Progenitor cell of endocrine pancreas (in vitro differentiated cells): ENCODE results near the gene UNC45B. TPM values are rescaled to one million over a fixed set of nuclear protein-coding genes. Genes with fewer than 3 reads are reported as not detected.
"Not testable (repeated sequence)": the region's sequence is repeated elsewhere in the genome, so short reads cannot be mapped to it uniquely, and the experiment has no call there.

Experiments
- DNase-seq: peaks from one replicate; pipeline ENCODE4 v3.0.0; 2021; ENCODE audit warnings: low spot score; ENCODE audit not compliant: unreplicated experiment
- H3K27ac Mint-ChIP-seq: 2 replicates; pipeline ENCODE4 v1.8.0; 2021; ENCODE audit warnings: mild to moderate bottlenecking, moderate library complexity, mixed read lengths
- H3K27me3 Mint-ChIP-seq: 2 replicates; pipeline ENCODE4 v1.8.0; 2021; ENCODE audit warnings: mixed read lengths
- H3K36me3 Mint-ChIP-seq: 2 replicates; pipeline ENCODE4 v1.8.0; 2022; ENCODE audit warnings: mixed read lengths; ENCODE audit not compliant: insufficient read depth
- H3K4me1 Mint-ChIP-seq: 2 replicates; pipeline ENCODE4 v1.8.0; 2021; ENCODE audit warnings: low read depth, mixed read lengths
- H3K4me3 Mint-ChIP-seq: 2 replicates; pipeline ENCODE4 v1.8.0; 2021; ENCODE audit warnings: low read depth, mild to moderate bottlenecking, moderate library complexity, mixed read lengths
- H3K9me3 Mint-ChIP-seq: 2 replicates; pipeline ENCODE4 v1.8.0; 2021; ENCODE audit warnings: low read depth, mixed read lengths
- total RNA-seq: library from RNA; stranded (reverse); gene quantifications from 2 replicates; pipeline ENCODE4 v1.2.1, GENCODE V29; 2021
- TF ChIP-seq, protein P1 (sequence below): fragments of 200-600 bp; sonication (generic); IDR thresholded peaks from one replicate; pipeline ENCODE4 v1.5.0; 2021; ENCODE audit warnings: antibody characterized with exemption, mild to moderate bottlenecking; ENCODE audit not compliant: unreplicated experiment

UNC45B gene
- total RNA-seq, 1 donor from 2014 or later: not detected

DNA sequence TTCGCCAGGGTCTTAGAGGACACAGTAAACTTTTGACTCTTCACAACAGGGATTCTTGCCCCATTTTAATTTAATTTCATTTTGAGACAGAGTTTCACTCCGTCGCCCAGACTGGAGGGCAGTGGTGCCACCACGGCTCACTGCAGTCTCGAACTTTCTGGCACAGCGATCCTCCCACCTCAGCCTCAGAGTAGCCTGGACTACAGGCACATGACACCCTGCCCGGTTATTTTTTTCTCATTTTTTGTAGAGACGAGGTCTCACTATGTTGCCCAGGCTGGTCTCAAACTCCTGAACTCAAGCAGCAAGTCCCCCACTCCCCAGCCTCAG lies 5.2 kb upstream of the UNC45B start:
- Mint-ChIP-seq H3K4me3 (peak overlapping the region; percentile 82), H3K4me1 (no peaks in the 10 kb centered on the region), H3K36me3 (no peaks in the 10 kb centered on the region), H3K27me3 (peaks cover 8% of the 10 kb centered on the region), H3K27ac (peak overlapping the region; percentile 74), H3K9me3 (no peaks in the 10 kb centered on the region)
- TF ChIP-seq, protein P1, sequence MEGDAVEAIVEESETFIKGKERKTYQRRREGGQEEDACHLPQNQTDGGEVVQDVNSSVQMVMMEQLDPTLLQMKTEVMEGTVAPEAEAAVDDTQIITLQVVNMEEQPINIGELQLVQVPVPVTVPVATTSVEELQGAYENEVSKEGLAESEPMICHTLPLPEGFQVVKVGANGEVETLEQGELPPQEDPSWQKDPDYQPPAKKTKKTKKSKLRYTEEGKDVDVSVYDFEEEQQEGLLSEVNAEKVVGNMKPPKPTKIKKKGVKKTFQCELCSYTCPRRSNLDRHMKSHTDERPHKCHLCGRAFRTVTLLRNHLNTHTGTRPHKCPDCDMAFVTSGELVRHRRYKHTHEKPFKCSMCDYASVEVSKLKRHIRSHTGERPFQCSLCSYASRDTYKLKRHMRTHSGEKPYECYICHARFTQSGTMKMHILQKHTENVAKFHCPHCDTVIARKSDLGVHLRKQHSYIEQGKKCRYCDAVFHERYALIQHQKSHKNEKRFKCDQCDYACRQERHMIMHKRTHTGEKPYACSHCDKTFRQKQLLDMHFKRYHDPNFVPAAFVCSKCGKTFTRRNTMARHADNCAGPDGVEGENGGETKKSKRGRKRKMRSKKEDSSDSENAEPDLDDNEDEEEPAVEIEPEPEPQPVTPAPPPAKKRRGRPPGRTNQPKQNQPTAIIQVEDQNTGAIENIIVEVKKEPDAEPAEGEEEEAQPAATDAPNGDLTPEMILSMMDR: no peak
- DNase-seq: no peak

DNA sequence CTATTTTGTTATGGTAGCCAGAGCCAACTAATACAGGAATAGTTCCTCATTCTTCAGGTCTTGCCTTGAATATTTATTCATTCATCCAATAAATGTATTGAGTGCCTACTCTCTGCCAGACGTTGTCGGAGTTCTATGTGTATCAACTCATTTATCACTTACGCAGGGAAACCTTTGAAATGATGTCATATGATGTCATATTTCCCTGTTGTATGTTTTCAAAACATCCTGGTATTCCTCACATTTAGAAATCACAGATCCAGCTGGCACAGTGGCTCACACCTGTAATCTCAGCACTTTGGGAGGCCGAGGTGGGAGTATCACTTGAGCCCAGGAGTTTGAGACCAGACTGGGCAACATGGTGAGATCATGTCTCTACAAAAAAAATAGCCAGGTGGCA lies 2.8 kb upstream of the UNC45B start:
- Mint-ChIP-seq H3K9me3 (no peaks in the 10 kb centered on the region), H3K27ac (no peak overlapping the region), H3K27me3 (peaks cover 8% of the 10 kb centered on the region), H3K4me3 (no peak overlapping the region), H3K36me3 (no peaks in the 10 kb centered on the region), H3K4me1 (no peaks in the 10 kb centered on the region)
- DNase-seq: no peak
- TF ChIP-seq, protein P1: no peak

DNA sequence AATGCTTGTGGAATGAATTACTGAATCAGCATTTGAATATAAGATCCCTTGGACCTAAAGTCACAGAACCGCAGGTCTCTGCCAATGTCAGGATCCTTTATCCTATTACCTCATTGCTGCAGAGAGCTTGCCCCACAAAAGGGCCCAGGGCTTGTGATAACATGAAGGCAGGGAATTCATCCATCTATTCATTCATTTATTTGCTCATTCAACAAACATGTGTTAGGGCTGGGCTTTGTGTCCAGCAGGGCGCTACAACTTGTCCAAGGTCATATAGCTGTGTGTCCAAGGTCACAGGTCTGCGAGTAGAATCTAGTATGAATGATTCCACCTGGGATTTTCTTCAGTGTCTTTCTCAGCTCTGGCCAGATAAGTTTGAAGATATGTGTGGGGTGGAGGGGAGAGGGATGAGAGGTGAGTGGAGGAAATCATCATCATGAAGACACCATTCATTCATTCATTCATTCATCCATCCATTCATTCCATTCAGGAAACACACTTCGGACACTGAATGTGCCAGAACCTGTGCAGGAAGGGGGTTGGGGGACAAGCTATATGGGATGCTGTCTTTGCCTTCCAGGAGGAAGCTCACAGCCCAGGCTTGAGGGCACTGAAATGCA lies 1.3 kb upstream of the UNC45B start:
- H3K4me1 Mint-ChIP-seq: no peaks in the 10 kb centered on the region
- H3K9me3 Mint-ChIP-seq: no peaks in the 10 kb centered on the region
- H3K4me3 Mint-ChIP-seq: no peak overlapping the region
- TF ChIP-seq, protein P1: no peak
- peaks cover 8% of the 10 kb centered on the region for H3K27me3 Mint-ChIP-seq
- no peaks in the 10 kb centered on the region for H3K36me3 Mint-ChIP-seq
- no peak overlapping the region for H3K27ac Mint-ChIP-seq
- DNase-seq: no peak

DNA sequence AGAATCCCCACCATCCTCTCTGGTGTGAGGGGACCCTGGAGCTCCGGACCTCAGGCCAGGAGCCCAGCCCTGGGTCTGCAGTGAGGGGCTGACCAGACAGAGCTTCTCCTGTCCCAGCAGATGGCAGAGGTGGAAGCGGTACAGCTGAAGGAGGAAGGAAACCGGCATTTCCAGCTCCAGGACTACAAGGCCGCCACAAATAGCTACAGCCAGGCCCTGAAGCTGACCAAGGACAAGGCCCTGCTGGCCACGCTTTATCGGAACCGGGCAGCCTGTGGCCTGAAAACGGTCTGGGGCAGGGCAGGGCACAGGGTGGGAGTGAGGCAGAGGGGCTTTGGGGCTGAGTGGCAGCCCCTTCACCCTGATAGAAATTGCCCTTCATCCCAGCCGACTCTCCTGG lies 527 bp downstream of the UNC45B start:
- TF ChIP-seq, protein P1: no peak
- Mint-ChIP-seq H3K27me3 (peaks cover 8% of the 10 kb centered on the region), H3K4me3 (no peak overlapping the region), H3K9me3 (no peaks in the 10 kb centered on the region), H3K4me1 (peaks cover 1% of the 10 kb centered on the region), H3K36me3 (no peaks in the 10 kb centered on the region), H3K27ac (no peak overlapping the region)
- no peak for DNase-seq

DNA sequence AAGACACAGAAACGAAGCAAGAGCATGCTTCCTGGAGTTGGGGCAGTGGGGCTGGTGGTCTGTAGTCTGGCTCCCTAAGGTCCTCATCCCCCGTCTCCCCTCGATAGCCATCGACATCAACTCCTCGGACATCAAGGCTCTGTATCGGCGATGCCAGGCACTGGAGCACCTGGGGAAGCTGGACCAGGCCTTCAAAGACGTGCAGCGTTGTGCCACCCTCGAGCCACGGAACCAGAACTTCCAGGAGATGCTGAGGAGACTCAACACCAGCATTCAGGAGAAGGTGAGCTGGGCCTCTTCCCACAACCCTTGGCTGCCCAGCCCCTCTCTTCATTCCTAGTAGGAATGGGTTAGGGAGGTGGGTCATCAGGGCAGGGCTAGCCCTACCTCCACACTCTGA lies 2.3 kb downstream of the UNC45B start:
- Mint-ChIP-seq H3K27ac (no peak overlapping the region), H3K36me3 (no peaks in the 10 kb centered on the region), H3K9me3 (no peaks in the 10 kb centered on the region), H3K27me3 (peaks cover 6% of the 10 kb centered on the region), H3K4me3 (no peak overlapping the region), H3K4me1 (peaks cover 1% of the 10 kb centered on the region)
- TF ChIP-seq, protein P1: no peak
- no peak for DNase-seq

DNA sequence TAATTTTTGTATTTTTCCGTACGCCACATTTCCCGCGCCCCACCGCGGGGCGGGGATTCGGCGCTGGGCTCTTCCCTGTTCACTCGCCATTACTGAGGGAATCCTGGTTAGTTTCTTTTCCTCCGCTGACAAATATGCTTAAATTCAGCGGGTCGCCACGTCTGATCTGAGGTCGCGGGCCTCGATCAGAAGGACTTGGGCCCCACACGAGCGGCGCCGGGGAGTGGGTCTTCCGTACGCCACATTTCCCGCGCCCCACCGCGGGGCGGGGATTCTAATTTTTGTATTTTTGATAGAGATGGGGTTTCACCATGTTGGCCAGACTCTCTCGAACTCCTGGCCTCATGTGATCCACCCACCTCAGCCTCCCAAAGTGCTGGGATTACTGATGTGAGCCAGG lies 3.5 kb downstream of the UNC45B start:
- DNase-seq, H3K9me3 Mint-ChIP-seq, H3K4me1 Mint-ChIP-seq, H3K4me3 Mint-ChIP-seq, H3K27me3 Mint-ChIP-seq, H3K27ac Mint-ChIP-seq, H3K36me3 Mint-ChIP-seq: not testable (repeated sequence)
